GM21367 (cell line): ENCODE data around the gene CFAP46.

ENCODE experiments used
- ATAC-seq: cut with Tn5 transposase; IDR thresholded peaks from one replicate; pipeline ENCODE4 v1.9.1; 2021; ENCODE audit not compliant: unreplicated experiment

The CFAP46 gene

DNA sequence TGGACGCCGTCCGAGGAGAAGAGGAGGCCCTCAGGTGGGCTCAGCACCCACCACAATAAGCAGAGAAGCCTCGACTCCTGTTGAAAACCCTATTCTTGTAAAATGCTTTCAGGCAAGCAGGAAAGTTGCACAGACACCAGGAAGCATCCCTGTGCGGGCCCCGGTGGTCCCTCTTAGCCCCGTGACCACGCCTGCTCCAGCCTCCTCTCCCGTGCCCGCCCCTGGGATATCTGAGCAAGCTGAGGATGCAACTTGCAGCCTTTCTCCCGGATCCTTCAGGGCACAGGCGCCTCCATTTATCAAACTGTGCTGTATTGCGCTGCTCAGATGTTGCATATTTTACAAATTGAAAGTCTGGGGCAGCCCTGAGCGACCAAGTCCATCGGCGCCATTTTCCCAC, 72.7 kb downstream of the CFAP46 start:
- ATAC-seq, result no peak

DNA sequence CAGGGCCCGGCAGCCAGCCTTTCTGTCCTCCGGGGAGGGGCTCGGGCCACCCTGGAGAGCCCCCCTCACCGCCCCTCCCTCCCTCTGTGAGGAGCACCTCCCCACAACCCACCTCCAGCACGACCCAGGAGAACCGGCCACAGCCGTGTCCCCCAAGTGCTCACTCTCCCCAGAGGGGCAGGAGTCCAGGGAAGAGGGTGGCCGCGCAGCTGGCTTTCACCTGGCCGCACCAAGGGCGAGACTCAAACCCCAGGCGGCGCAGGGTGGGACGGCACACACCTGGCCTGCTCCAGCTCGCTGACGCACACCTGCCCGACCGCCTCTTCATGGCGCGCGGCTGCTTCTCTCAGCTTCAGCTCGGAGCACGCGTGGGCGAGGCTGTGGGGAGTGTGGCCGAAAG, 73.4 kb downstream of the CFAP46 start:
- ATAC-seq, result no peak

DNA sequence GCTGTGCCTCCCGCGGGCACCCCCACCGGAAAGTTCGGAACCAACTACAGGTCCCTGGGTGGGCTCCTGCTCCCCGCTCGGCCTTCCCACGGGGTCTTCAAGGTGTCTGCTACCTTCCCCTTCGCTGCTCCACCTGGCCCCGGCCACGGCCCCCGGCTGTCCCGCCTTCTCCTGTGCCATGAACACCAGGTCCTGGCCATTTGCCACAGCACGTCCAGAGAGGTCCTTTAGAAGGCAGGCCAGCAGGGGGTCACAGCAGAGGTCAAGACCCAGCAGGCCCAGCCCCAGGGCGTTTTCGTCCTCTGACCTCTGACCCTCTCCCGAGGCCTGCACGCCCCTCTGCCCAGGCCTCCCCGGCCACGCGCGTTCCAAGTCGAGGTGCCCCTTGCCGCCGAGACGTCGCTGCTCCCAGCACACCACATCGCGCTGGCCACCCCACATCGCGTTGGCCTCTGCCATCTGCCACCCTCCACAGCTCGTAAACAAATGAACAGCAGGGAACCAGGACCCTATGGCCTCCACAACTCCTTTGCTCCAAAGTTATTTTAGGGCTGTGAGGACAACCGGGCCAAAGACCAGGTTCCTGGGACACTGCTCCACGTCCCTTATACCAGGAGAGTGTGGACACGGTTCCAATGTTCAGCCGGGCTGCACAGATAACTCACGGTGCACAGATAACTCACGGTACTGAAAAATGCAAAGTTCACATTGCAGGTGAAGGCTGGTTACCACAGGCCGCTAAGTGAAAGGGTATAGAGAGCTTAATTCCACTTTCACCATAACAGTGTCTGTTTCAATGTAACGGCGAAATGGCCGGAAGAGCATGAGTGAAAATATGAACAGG, 74.3 kb downstream of the CFAP46 start:
- no peak for ATAC-seq

DNA sequence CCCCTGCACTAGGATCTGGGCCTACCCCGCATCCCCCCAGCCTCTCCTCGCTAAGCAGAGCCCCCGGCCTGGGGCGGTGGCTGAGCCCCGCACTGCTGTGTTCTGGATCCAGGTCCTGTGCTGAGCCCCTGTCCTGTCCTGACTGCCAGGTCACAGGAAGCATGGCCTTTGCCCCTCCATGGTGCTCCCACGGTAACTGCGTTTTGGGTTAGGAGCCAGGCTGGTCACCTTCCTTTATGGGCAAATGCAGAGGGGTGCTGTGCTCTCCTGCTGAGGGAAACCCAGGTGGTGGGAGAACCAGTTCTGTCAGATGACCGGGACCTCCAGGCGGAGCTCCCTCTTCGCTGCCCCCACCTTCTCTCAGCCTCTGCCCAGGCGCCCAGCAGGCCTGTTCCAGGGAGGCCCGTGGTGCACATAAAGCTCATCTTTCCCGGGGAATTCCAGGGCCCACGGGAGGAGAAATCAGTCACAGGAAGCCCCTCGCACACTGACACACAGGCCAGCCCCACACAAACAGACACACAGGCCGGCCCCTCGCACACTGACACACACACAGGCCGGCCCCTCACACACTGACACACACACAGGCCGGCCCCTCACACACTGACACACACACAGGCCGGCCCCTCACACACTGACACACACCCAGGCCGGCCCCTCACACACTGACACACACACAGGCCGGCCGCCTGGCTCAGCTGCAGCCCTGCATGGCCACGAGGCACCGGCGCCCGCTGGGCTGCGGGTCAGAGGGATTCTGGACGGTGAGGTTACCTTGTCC, 75.6 kb downstream of the CFAP46 start:
- ATAC-seq, result no peak

DNA sequence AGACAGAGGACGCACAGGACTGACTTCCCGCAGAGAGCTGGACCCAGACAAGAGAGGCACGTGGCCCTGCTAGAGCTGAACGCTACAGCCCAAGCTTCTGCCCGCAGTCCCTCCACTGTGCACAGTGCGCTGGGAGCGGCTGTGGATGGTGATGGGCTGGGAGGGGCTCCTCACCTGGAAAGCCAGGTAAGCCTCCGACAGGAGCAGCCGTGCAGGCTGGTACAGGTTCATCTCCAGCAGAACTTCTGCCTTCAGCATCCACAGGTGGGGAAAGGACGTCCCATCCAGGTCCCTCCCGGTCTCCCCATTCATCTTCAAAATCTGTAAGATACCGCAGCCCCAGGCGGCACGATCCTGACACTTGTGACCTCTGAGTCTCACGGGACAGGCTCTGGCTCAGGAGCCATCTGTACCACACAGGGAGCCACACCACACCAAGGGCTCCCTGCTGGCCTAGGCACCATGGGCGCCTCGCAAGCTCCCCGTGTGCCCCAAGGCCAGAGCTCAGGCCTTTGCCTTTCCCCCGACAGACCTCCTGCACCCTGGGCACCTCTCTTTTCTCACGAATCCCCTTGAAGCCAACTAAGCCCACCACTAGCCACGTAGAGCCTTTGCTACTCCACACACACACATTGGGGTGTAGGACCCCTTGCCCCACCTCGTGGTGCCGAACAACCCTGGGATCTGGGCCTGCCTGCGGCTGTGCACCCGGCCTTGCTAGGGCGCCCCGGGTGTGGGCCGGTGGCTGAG, 76.3 kb downstream of the CFAP46 start:
- ATAC-seq, result no peak

DNA sequence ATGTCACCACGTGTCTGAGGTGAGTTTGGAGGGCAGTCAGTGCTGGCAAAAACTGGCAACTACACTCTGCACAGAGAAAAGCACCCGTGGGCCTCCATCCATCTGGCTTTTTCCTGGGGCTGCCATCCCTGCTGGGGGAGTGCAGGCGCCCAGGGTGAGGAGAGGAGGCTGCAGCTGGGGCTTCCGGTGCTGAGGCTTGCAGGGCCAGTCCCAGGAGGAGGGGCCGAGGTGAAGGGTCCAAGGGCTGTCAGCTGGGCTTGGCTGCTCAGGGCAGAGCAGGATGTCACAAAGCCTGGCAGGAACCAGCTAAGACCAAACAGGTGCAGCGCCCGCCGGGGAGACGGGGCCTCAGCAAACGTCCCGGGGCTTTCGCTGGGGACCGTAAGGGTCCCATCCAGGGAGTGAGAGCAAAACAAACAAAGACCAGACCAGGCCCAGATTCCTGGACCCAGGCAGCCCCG, 77.2 kb downstream of the CFAP46 start:
- ATAC-seq, result no peak

DNA sequence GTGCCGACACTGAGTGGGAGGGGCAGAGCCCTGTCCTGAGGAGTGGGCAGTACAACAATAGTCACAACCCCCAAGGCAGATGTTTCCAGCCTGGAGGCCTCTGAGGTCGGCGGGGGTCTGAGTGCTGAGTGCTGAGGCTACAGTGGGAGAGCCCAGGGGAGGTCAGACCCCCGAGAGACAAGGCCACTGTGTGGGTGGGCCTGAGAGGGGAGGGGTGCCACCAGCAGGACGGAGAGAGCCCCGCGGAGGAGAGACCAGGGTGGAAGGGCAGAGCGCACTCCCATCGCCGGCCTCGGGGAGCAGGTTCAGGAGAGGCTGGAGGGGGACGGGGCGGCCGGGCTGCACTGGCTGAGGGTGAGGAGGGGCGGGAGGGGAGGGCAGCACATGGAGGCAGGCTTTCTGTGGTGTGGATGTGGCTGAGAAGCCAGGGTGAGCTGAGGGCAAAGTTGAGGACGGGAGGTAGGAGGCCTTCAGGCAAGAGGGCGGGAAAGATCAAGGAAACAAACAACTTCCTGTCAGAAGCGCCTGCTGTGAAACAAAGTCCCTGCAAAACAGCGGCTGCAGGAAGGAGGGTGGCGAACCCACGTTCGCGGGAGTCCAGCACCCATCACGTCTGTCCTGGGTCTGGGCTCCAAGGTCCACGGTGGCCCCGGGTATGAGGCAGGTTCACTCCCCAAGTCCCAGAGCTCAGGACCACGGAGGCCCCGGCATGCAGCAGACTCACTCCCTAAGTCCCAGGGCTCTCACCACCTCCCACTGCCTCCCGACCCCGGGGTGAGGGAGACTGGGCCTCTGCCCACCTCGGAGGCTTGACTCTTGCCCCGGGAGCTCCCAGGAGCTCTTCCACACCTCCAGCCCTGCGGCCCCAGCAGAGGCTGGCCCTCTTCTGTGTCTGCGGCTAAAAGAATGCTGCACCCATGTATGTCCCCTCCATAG, 79.6 kb downstream of the CFAP46 start:
- no peak for ATAC-seq

DNA sequence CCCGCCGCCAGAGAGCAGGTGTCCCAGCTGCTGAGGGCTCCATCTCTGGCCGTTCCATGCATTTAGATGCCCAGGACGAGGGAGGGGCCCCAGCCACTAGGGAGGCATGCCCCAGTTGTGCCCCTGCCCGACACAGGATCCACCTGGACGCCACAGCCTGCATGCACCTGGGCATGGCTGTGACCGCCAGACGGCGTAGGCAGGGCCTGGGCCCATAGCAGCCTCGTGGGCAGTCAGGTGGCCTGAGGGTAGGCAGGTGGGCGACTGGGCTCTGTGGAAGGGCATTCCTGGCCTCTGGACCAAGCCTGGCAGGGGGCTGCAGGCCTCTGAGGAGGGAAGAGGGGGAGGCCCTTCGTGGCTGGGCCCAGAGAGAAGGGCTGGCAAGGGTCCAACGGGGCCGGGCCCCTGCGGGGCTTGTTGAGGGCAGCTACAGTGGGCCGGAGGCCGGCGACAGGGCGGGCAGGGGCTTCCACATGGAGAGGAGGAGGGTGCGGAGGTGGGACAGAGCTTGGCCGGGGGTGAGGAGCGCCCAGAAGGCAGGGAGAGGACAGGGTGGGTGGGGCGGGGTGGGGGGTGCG, 80.4 kb downstream of the CFAP46 start:
- ATAC-seq, result no peak

DNA sequence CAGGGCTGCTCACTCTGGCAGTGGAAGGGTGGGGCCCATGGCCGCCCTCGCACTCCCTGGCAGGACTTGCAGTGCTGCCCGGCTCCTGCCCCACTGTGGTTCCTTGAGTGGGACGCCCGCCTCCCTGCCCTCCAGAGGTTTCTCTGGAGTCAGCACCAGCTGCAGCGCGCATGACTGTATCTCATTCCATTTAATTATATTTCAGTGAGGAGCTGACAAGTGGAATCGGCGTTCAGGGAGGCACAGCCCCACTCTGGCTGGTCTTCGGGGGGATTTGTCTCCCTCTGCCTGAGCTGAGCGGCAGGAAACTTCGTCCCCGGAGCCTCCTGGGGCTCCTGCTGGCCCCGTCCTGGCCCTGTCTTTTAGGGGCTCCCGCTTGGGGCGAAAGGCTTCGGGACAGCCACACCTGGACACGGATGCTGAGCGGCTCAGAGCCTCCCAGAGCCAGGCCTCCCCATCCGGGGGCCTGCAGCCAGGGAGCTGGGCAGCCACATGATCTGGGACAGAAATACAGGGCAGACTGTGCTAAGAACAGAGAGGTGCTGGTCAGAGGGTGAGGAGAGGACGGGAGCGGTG, 81.2 kb downstream of the CFAP46 start:
- ATAC-seq, result no peak

DNA sequence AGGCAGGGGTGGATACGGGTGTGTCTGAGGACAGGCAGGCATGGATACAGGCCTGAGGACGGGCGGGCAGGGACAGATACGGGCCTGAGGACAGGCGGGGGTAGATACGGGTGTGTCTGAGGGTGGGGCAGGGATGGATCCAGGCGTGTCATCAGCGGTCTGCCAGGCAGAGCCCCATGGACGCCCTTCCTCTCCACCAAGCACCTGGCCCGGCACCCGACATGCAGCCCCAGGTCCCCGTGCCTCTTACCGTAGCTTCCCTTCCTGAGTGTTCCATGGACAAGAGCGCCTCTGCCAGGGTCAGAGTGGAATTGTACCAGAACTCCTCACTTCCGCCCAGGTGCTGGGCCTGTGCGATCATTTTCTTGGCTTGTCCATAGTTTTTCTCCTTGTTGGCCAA, 81.8 kb downstream of the CFAP46 start:
- no peak for ATAC-seq

DNA sequence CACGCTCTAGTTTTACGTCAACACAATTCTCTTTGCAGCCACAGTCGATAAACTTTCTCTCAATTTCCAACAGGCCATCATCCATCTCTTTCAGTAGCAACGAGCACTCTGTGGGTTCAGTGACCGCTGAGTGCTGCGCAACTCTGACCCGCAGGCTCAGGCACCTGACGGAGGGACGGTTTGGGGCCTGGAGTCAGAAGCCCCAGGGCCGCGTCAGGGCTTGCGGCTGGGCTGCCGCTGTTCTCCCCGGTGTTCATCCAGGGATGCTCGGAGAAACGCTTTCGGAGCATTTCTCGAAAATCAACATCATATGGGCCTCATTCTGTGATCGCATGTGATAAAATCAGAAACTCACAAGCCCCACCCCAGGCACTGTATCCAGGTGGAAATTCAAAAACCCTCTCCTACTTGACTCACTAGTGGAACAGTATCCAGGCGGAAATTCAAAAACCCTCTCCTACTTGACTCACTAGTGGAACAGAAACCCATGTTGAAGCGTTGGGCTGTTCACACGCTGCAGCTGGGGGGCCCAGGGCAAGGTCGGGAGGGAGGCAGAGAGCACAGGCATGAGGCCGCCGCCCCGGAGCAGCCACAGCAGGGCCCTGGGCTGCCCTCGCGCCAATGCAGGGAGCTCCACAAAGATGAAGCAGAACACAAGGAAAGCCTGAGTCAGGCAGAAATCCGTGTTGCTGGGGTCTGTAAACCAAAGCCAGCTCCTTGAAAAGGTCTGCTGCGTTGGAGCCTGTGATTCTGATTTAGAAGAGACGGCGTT, 83.1 kb downstream of the CFAP46 start:
- ATAC-seq, result no peak

DNA sequence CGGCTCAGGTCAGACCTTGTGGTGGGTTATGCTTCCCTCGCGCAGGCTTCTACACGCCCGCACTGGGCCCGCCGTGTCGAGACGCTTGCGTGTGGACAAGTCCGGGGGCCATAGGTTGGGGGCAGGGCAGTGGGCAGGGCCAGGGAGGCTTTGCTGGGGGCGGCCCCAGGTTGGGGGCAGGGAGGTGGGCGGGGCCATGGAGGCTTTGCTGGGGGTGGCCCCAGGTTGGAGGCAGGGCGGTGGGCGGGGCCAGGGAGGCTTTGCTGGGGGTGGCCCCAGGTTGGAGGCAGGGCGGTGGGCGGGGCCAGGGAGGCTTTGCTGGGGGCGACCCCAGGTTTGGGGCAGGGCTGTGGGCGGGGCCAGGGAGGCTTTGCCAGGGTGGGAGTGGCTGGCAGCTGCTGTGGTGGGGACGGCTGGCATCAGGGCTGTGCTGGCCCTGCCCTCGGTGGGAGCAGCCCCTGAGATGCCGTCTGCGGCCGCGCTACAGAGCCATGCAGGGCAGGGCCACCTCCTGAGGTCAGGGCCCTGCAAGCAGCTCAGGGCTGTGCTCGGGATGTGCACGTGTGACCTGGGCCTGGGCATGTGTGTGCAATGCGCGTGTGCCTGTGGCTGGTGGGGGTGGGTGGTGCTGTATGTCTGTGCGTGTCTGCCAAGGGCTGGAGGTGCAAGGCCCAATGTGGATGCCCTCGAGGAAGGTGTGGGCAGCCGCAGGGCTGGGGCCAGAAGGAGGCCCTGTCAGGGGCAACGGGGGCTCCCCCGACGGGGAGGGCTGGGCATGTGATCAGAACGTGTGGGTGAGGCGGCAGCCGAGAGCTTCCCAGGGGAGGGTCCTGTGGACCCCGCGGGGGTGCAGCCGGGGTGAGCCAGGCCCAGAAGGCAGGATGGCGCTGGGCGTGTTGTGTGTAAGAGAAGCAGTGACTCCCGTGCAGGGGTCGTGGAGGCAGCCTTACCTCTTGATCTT, 84.0 kb downstream of the CFAP46 start:
- no peak for ATAC-seq

DNA sequence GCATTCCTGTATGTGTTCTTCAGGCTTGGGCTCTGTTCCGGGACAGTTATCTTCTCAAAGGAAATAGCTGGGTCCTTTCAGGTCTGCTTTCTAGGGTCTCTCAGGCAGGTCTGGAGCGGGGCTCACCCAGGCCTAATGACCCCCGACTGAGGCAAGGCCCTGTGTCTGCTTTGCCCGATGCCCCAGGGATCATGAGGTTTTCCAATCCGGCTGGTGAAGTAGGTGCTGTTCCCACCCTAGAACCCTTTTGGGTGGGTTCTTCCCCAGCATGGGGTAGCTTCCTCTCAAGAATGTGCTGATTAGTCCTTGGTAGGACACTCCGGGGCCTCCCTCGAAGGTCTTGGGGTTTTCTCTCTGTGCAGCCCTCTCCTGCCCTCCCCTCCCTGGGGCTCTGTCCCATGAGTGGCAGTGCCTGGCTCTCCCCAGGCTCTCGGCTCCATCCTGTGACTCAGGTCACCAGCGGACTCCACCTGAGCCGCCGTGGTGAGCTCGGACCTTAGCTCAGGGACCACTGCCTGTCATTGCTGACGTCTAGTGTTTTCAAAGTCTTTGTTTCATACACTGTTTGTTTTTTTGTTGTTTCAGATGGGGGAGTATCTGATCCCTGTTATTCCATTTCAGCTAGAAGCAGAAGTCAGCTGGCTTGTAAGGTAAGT, 85.4 kb downstream of the CFAP46 start:
- ATAC-seq, result no peak

DNA sequence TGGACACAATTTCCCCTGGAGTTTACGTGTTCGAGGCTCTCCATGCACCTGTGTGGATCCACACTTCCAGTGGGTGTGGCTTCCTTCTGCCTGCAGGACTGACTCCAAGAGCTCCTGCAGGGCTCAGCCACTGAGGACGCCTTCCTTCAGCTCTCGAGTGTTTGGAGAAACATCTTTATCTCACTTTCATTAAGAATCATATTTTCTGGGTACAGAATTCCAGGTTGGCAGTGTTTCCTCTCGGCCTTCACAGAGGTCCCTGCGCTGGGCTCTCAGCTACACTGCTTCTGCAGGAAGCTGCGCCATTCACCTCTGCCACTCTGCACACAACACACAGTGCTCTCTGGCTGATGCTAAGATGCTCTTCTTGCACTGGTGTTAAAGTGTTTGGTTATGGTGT, 86.5 kb downstream of the CFAP46 start:
- ATAC-seq, result no peak

DNA sequence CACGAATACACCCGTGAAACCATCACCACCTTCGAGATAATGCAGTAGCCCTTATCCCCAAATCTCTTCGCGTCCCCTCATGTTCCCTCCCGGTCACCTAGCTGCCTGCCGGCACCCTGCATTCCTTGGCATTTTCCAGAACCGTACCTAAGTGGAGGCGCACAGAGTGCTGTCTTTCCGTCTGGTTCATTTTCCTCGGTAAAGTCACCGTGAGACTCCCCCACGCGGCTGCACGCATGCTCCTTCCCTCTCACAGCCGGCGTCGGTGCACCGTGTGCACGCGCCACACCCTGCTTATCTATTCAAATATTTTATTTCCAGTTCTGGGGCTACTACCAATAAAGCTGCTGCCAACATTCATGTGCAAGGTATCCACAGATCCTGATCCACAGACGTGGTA, 90.9 kb downstream of the CFAP46 start:
- no peak for ATAC-seq

DNA sequence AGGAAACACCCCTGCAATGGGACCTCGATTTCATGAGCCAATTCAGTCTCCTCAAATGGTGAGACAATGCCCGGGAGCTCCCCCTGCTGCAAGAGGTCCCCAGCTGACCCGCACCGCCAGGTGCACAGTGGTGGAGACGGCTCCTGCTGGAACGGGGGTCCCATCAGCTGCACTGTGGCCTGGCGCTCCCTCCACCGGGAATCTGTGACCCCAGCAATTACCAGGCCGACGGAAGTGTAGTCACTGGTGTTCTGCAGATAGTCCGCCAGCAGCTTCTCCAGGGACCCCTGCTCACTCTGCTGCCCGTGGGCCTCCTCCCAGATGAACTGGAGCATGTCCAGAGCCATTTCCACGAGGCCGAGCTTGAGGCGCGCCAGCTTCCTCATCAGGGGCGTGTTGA, 91.5 kb downstream of the CFAP46 start:
- ATAC-seq, result no peak

DNA sequence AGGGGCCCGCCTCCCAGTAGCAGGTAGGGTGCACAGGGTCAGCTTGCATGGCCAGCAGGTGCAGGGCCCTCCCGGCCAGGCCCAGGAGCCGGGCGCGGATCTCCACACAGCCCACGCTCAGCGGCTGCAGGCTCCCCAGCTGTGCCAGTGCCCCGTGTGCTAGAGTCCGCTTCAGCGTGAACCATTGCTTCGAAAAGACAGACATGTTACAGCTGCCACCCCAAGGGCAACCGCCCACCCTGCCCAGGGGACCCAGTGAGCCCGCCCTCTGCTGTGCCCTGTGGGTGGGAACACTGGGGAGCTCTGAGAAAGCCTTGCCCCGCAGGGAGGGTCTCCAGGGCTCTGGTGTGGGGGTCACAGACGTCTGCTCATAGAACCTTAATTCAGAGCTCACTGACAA, 92.1 kb downstream of the CFAP46 start:
- ATAC-seq, result no peak
